RPMI7951 (cell line): ENCODE data around the gene POLR2H. TPM values are rescaled to one million over a fixed set of nuclear protein-coding genes. Genes with fewer than 3 reads are reported as not detected.
A peak's percentile ranks its signal among the peaks of the same experiment; 100 is the strongest.

Source experiments
- DNase-seq: peaks from one replicate; pipeline ENCODE4 v3.0.0-alpha.2; 2012; ENCODE audit warnings: low read depth
- total RNA-seq: library from RNA; depleted of rRNA; stranded (reverse); fragments of >200 nt; shearing (Covaris generic); gene quantifications from 2 replicates; pipeline ENCODE4 v1.2.3, GENCODE V29; 2014

The POLR2H gene
- total RNA-seq, 1 experiment from 2014 or later, result 146 TPM

GRCh38 chr3:184352149-184352785 lies 9.2 kb upstream of the POLR2H start:
- no peak for DNase-seq

GRCh38 chr3:184352897-184353545 lies 8.5 kb upstream of the POLR2H start:
- no peak for DNase-seq

- DNase-seq, result no peak
Observed at GRCh38 chr3:184353546-184353941, 8.0 kb upstream of the POLR2H start.

- peak; percentile 25 for DNase-seq
Observed at GRCh38 chr3:184354121-184354728, 7.3 kb upstream of the POLR2H start.

- no peak for DNase-seq
Observed at GRCh38 chr3:184354754-184355153, 6.8 kb upstream of the POLR2H start.

GRCh38 chr3:184355261-184356040 lies 6.1 kb upstream of the POLR2H start:
- DNase-seq, result no peak

GRCh38 chr3:184357248-184358123 lies 4.0 kb upstream of the POLR2H start:
- DNase-seq, result no peak

GRCh38 chr3:184358124-184358767 lies 3.3 kb upstream of the POLR2H start:
- DNase-seq, result no peak

- no peak for DNase-seq
Observed at GRCh38 chr3:184358921-184359350, 2.6 kb upstream of the POLR2H start.

GRCh38 chr3:184359610-184360009 lies 1.9 kb upstream of the POLR2H start:
- no peak for DNase-seq

GRCh38 chr3:184360070-184360928 lies 1.2 kb upstream of the POLR2H start:
- no peak for DNase-seq

GRCh38 chr3:184360929-184361531 lies 480 bp upstream of the POLR2H start:
- DNase-seq, result no peak

GRCh38 chr3:184361932-184362667 lies 590 bp downstream of the POLR2H start:
- DNase-seq, result peak; percentile 80

GRCh38 chr3:184362668-184363546 lies 1.4 kb downstream of the POLR2H start:
- DNase-seq, result peak; percentile 97

- DNase-seq, result peak; percentile 25
Observed at GRCh38 chr3:184366619-184367289, 5.2 kb downstream of the POLR2H start.

- DNase-seq, result no peak
Observed at GRCh38 chr3:184368116-184368515, 6.6 kb downstream of the POLR2H start.

GRCh38 chr3:184368586-184369183 lies 7.2 kb downstream of the POLR2H start:
- peak; percentile 20 for DNase-seq
